ENCODE measurements around the gene RGSL1. TPM values are rescaled to one million over a fixed set of nuclear protein-coding genes. Genes with fewer than 3 reads are reported as not detected.

The RGSL1 gene
- total and polyA plus RNA-seq, 9 of the 15 experiments (the other 6 are each of a cell fraction or from before 2014, with no cell fraction given) = 0.03 TPM; not detected in 8

GRCh38 chr1:182588500-182589396, 138.8 kb downstream of the RGSL1 start, which contains the start of gene RNASEL (continued):
- TF ChIP-seq, protein P1, sequence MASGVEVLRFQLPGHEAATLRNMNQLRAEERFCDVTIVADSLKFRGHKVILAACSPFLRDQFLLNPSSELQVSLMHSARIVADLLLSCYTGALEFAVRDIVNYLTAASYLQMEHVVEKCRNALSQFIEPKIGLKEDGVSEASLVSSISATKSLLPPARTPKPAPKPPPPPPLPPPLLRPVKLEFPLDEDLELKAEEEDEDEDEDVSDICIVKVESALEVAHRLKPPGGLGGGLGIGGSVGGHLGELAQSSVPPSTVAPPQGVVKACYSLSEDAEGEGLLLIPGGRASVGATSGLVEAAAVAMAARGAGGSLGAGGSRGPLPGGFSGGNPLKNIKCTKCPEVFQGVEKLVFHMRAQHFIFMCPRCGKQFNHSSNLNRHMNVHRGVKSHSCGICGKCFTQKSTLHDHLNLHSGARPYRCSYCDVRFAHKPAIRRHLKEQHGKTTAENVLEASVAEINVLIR (CRISPR knock-in tag; IDR thresholded peaks at IDR 0.05) = peak; percentile 49; the same call in 1 of the 2 replicates
- TF ChIP-seq YY1 (IDR thresholded peaks at IDR 0.05; ENCODE audit: borderline replicate concordance in 1 of 3, control insufficient read depth in 1 of 3, extremely low read depth in 1 of 3, insufficient read depth in 3 of 3, insufficient read length in 1 of 3, insufficient replicate concordance in 2 of 3, low read depth in 1 of 3, low read length in 2 of 3) (no peak), HNRNPLL (IDR thresholded peaks at IDR 0.05; ENCODE audit: low read depth, low read length, poor library complexity, severe bottlenecking) (no peak), HEY1 (CRISPR knock-in tag; IDR thresholded peaks at IDR 0.05; ENCODE audit: borderline replicate concordance) (no peak), CSDE1 (IDR thresholded peaks at IDR 0.05) (0 out of 4 replicates have a peak, but pooled peaks of 1 of the 2 experiments have one; percentile 28), ZNF785 (CRISPR knock-in tag; IDR thresholded peaks at IDR 0.05) (no peak), TBL1XR1 (IDR thresholded peaks at IDR 0.05; ENCODE audit: low read length in 2 of 2) (peak in 1 of 2 experiments; percentile 12; a peak in 1 of 4 replicates), TARDBP (IDR thresholded peaks at IDR 0.05) (no peak), PHB (CRISPR knock-in tag; IDR thresholded peaks at IDR 0.05) (no peak), MXD1 (CRISPR knock-in tag; IDR thresholded peaks at IDR 0.05; ENCODE audit: borderline replicate concordance, poor library complexity, severe bottlenecking) (no peak), BDP1 (IDR thresholded peaks at IDR 0.05; ENCODE audit: insufficient read depth, insufficient read length) (no peak), TCFL5 (CRISPR knock-in tag; conservative IDR thresholded peaks at IDR 0.05) (no peak)
- TF ChIP-seq, protein P2, sequence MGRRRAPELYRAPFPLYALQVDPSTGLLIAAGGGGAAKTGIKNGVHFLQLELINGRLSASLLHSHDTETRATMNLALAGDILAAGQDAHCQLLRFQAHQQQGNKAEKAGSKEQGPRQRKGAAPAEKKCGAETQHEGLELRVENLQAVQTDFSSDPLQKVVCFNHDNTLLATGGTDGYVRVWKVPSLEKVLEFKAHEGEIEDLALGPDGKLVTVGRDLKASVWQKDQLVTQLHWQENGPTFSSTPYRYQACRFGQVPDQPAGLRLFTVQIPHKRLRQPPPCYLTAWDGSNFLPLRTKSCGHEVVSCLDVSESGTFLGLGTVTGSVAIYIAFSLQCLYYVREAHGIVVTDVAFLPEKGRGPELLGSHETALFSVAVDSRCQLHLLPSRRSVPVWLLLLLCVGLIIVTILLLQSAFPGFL (CRISPR knock-in tag; IDR thresholded peaks at IDR 0.05) = no peak
- TF ChIP-seq, protein P3, sequence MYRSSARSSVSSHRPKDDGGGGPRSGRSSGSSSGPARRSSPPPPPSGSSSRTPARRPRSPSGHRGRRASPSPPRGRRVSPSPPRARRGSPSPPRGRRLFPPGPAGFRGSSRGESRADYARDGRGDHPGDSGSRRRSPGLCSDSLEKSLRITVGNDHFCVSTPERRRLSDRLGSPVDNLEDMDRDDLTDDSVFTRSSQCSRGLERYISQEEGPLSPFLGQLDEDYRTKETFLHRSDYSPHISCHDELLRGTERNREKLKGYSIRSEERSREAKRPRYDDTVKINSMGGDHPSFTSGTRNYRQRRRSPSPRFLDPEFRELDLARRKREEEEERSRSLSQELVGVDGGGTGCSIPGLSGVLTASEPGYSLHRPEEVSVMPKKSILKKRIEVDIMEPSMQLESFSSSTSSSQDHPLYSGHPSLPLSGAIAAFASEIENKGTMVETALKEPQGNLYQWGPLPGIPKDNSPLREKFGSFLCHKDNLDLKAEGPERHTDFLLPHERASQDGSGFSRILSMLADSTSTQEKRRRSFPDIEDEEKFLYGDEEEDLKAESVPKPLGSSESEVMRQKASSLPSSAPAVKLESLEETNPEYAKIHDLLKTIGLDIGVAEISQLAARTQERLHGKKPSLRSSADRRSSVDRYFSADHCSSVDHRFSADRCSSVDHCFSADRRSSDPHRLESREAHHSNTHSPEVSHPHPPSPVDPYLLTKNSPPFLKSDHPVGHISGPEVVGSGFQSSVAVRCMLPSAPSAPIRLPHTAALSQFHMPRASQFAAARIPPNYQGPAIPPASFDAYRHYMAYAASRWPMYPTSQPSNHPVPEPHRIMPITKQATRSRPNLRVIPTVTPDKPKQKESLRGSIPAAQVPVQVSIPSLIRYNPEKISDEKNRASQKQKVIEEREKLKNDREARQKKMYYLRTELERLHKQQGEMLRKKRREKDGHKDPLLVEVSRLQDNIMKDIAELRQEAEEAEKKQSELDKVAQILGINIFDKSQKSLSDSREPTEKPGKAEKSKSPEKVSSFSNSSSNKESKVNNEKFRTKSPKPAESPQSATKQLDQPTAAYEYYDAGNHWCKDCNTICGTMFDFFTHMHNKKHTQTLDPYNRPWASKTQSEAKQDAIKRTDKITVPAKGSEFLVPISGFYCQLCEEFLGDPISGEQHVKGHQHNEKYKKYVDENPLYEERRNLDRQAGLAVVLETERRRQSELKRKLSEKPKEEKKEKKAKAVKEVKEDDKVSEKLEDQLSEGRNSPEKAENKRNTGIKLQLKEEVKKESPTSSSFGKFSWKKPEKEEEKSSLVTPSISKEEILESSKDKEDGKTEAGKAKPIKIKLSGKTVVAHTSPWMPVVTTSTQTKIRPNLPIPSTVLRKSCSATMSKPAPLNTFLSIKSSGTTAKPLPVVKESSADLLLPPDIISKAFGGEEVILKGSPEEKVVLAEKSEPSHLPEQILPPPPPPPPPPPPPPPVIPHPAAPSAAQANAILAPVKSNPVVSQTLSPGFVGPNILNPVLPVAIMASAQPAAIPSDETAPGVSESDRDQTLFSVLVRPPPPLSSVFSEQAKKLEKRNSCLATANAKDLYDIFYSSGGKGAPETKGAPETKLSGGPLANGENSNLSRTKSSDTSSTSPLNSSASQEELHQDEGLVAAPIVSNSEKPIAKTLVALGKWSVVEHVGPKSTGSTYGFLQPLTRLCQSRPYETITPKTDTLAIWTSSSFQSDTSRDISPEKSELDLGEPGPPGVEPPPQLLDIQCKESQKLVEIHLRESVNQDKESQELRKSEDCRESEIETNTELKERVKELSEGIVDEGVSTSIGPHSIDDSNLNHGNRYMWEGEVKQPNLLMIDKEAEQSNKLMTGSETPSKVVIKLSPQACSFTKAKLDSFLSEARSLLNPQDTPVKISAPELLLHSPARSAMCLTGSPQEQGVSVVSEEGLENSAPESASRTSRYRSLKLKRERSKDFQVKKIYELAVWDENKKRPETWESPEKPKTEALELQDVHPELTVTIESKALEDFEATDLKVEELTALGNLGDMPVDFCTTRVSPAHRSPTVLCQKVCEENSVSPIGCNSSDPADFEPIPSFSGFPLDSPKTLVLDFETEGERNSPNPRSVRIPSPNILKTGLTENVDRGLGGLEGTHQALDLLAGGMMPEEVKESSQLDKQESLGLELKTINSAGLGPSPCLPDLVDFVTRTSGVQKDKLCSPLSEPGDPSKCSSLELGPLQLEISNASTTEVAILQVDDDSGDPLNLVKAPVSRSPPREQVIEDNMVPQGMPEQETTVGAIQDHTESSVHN (IDR thresholded peaks at IDR 0.05; ENCODE audit: borderline replicate concordance in 1 of 2, low read depth in 1 of 2) = peak in 1 of 2 experiments; percentile 82; a peak in 2 of 4 replicates
